ENCODE results near the gene ANKRD35. TPM values are rescaled to one million over a fixed set of nuclear protein-coding genes. Genes with fewer than 3 reads are reported as not detected.

The ANKRD35 gene
- total RNA-seq, 1 donor from 2014 or later, result 2.1 TPM

- Mint-ChIP-seq H3K4me3 (ENCODE audit: unreplicated experiment) (peak overlapping the region; percentile 53), H3K9me3 (ENCODE audit: unreplicated experiment) (peaks cover 3% of the 10 kb centered on the region), H3K36me3 (ENCODE audit: unreplicated experiment) (no peaks in the 10 kb centered on the region), H3K27ac (ENCODE audit: unreplicated experiment) (no peak overlapping the region), H3K27me3 (ENCODE audit: unreplicated experiment) (peaks cover 2% of the 10 kb centered on the region), H3K4me1 (ENCODE audit: low read depth, unreplicated experiment) (peaks cover 7% of the 10 kb centered on the region)
- no peak for TF ChIP-seq CTCF (IDR thresholded peaks at IDR 0.05; ENCODE audit: partially characterized antibody, unreplicated experiment)
- no peak for DNase-seq
Measured at GRCh38 chr1:145916745-145917144, 31.1 kb upstream of the ANKRD35 start.

GRCh38 chr1:145912128-145912641 is 26.5 kb upstream of the ANKRD35 start:
- peaks cover 3% of the 10 kb centered on the region for H3K9me3 Mint-ChIP-seq (ENCODE audit: unreplicated experiment)
- no peak for TF ChIP-seq CTCF (IDR thresholded peaks at IDR 0.05; ENCODE audit: partially characterized antibody, unreplicated experiment)
- H3K4me3 Mint-ChIP-seq (ENCODE audit: unreplicated experiment), result no peak overlapping the region
- no peaks in the 10 kb centered on the region for H3K36me3 Mint-ChIP-seq (ENCODE audit: unreplicated experiment)
- no peak for DNase-seq
- no peaks in the 10 kb centered on the region for H3K4me1 Mint-ChIP-seq (ENCODE audit: low read depth, unreplicated experiment)
- no peak overlapping the region for H3K27ac Mint-ChIP-seq (ENCODE audit: unreplicated experiment)
- H3K27me3 Mint-ChIP-seq (ENCODE audit: unreplicated experiment), result no peaks in the 10 kb centered on the region

GRCh38 chr1:145908653-145909052 is 23.0 kb upstream of the ANKRD35 start:
- no peaks in the 10 kb centered on the region for H3K27me3 Mint-ChIP-seq (ENCODE audit: unreplicated experiment)
- no peaks in the 10 kb centered on the region for H3K9me3 Mint-ChIP-seq (ENCODE audit: unreplicated experiment)
- TF ChIP-seq CTCF (IDR thresholded peaks at IDR 0.05; ENCODE audit: partially characterized antibody, unreplicated experiment), result no peak
- H3K27ac Mint-ChIP-seq (ENCODE audit: unreplicated experiment), result no peak overlapping the region
- no peaks in the 10 kb centered on the region for H3K36me3 Mint-ChIP-seq (ENCODE audit: unreplicated experiment)
- DNase-seq, result no peak
- no peaks in the 10 kb centered on the region for H3K4me1 Mint-ChIP-seq (ENCODE audit: low read depth, unreplicated experiment)
- no peak overlapping the region for H3K4me3 Mint-ChIP-seq (ENCODE audit: unreplicated experiment)

GRCh38 chr1:145906954-145907753 is 21.5 kb upstream of the ANKRD35 start:
- no peak overlapping the region for H3K27ac Mint-ChIP-seq (ENCODE audit: unreplicated experiment)
- H3K4me1 Mint-ChIP-seq (ENCODE audit: low read depth, unreplicated experiment), result no peaks in the 10 kb centered on the region
- no peak for DNase-seq
- no peaks in the 10 kb centered on the region for H3K9me3 Mint-ChIP-seq (ENCODE audit: unreplicated experiment)
- no peak overlapping the region for H3K4me3 Mint-ChIP-seq (ENCODE audit: unreplicated experiment)
- no peak for TF ChIP-seq CTCF (IDR thresholded peaks at IDR 0.05; ENCODE audit: partially characterized antibody, unreplicated experiment)
- H3K36me3 Mint-ChIP-seq (ENCODE audit: unreplicated experiment), result no peaks in the 10 kb centered on the region
- H3K27me3 Mint-ChIP-seq (ENCODE audit: unreplicated experiment), result peaks cover 3% of the 10 kb centered on the region

- H3K27me3 Mint-ChIP-seq (ENCODE audit: unreplicated experiment), result peaks cover 6% of the 10 kb centered on the region
- no peak for TF ChIP-seq CTCF (IDR thresholded peaks at IDR 0.05; ENCODE audit: partially characterized antibody, unreplicated experiment)
- DNase-seq, result no peak
- no peaks in the 10 kb centered on the region for H3K4me1 Mint-ChIP-seq (ENCODE audit: low read depth, unreplicated experiment)
- H3K9me3 Mint-ChIP-seq (ENCODE audit: unreplicated experiment), result no peaks in the 10 kb centered on the region
- no peaks in the 10 kb centered on the region for H3K36me3 Mint-ChIP-seq (ENCODE audit: unreplicated experiment)
- H3K27ac Mint-ChIP-seq (ENCODE audit: unreplicated experiment), result no peak overlapping the region
- H3K4me3 Mint-ChIP-seq (ENCODE audit: unreplicated experiment), result no peak overlapping the region
Measured at GRCh38 chr1:145901312-145902021, 15.8 kb upstream of the ANKRD35 start.

Data from glutamatergic neuron (in vitro differentiated cells).